ENCODE results near the gene RAD51B.

- TF ChIP-seq CTCF (IDR thresholded peaks at IDR 0.05; ENCODE audit: low read length) = no peak
- TF ChIP-seq EZH2 (optimal IDR thresholded peaks at IDR 0.05; ENCODE audit: low read depth, low read length) = no peak
These were observed 905.3 kb downstream of the RAD51B start for GRCh38 chr14:68724914-68725313.
